Caco-2 (cell line): Measurements from ENCODE around the gene THAP11. TPM values are rescaled to one million over a fixed set of nuclear protein-coding genes. Genes with fewer than 3 reads are reported as not detected.
A peak's percentile ranks its signal among the peaks of the same experiment; 100 is the strongest.

Experiments
- BruUV-seq: library from RNA; stranded (reverse); fragments of 400-500 nt; replicated peaks from 2 replicates; lab custom pipeline; 2021; lab: Mats Ljungman, UMichigan
- CTCF ChIA-PET: fragments of 300-600 bp; sonication (Branson Sonifier 250); formaldehyde crosslinking; loops from one replicate; lab custom pipeline; 2022; ENCODE audit warnings: antibody characterized with exemption; lab: Charles Lee
- POLR2A ChIA-PET: fragments of 300-600 bp; sonication (Branson Sonifier 250); formaldehyde crosslinking; loops from one replicate; lab custom pipeline; 2022; ENCODE audit warnings: antibody characterized with exemption; lab: Charles Lee
- DNase-seq, 2 experiments: peaks; one replicate each; pipeline versions ENCODE4 v3.0.0 to v3.0.0-alpha.2; 2020 to 2022
- H3K27me3 ChIP-seq: replicated peaks from 2 replicates; pipeline ENCODE4 v1.6.0; 2011; ENCODE audit warnings: low read length; ENCODE audit not compliant: control insufficient read depth, insufficient read depth
- H3K36me3 ChIP-seq: 2 replicates; pipeline ENCODE4 v1.5.1; 2011; ENCODE audit warnings: low read length; ENCODE audit not compliant: control insufficient read depth, insufficient read depth
- H3K4me1 ChIP-seq: fragments of 250-450 bp; sonication (Bioruptor Pico); 2 replicates; pipeline ENCODE4 v1.5.1; 2020; ENCODE audit warnings: mild to moderate bottlenecking
- H3K4me3 ChIP-seq: 2 replicates; pipeline ENCODE4 v1.5.1; 2011; ENCODE audit warnings: low read depth, mild to moderate bottlenecking, control low read depth, low read length
- H3K9me3 ChIP-seq: fragments of 250-450 bp; sonication (Bioruptor Pico); 2 replicates; pipeline ENCODE4 v1.5.1; 2020; ENCODE audit warnings: mild to moderate bottlenecking, moderate library complexity
- H3K27ac Mint-ChIP-seq: one replicate; pipeline ENCODE4 v1.8.0; 2022; ENCODE audit warnings: mixed read lengths; ENCODE audit not compliant: unreplicated experiment
- H3K27me3 Mint-ChIP-seq: one replicate; pipeline ENCODE4 v1.8.0; 2022; ENCODE audit warnings: mixed read lengths; ENCODE audit not compliant: insufficient read depth, unreplicated experiment
- H3K36me3 Mint-ChIP-seq: one replicate; pipeline ENCODE4 v1.8.0; 2022; ENCODE audit warnings: mild to moderate bottlenecking, mixed read lengths; ENCODE audit not compliant: insufficient read depth, unreplicated experiment
- H3K4me1 Mint-ChIP-seq: one replicate; pipeline ENCODE4 v1.8.0; 2022; ENCODE audit warnings: low read depth, mixed read lengths; ENCODE audit not compliant: unreplicated experiment
- H3K4me3 Mint-ChIP-seq: one replicate; pipeline ENCODE4 v1.8.0; 2022; ENCODE audit warnings: mild to moderate bottlenecking, moderate library complexity, mixed read lengths; ENCODE audit not compliant: unreplicated experiment
- H3K9me3 Mint-ChIP-seq: one replicate; pipeline ENCODE4 v1.8.0; 2022; ENCODE audit warnings: mixed read lengths; ENCODE audit not compliant: unreplicated experiment
- intact Hi-C: fragments of 100-400 bp; cut with micrococcal nuclease; formaldehyde crosslinking; loops from one replicate; pipeline ENCODE4 v1.10.0; 2022; ENCODE audit not compliant: unreplicated experiment
- total RNA-seq: library from RNA; stranded (reverse); gene quantifications from 2 replicates; pipeline ENCODE4 v1.2.3, GENCODE V29; 2022
- TF ChIP-seq, protein P1 (sequence below), 2 experiments: fragments of 200-600 bp in 1 of 2; IDR thresholded peaks; 1 replicate in 1 of 2; 2 replicates in 1 of 2; pipeline versions ENCODE4 v1.5.1 to v1.8.0; 2011 to 2022; ENCODE audit warnings: antibody characterized with exemption in 1 of 2, control low read depth in 1 of 2, inconsistent platforms in 1 of 2, low read depth in 1 of 2, low read length in 1 of 2, mild to moderate bottlenecking in 1 of 2, moderate library complexity in 1 of 2; ENCODE audit not compliant: insufficient read depth in 1 of 2, severe bottlenecking in 1 of 2, unreplicated experiment in 1 of 2

THAP11 gene
- total RNA-seq, 1 experiment from 2014 or later = 46.8 TPM

DNA sequence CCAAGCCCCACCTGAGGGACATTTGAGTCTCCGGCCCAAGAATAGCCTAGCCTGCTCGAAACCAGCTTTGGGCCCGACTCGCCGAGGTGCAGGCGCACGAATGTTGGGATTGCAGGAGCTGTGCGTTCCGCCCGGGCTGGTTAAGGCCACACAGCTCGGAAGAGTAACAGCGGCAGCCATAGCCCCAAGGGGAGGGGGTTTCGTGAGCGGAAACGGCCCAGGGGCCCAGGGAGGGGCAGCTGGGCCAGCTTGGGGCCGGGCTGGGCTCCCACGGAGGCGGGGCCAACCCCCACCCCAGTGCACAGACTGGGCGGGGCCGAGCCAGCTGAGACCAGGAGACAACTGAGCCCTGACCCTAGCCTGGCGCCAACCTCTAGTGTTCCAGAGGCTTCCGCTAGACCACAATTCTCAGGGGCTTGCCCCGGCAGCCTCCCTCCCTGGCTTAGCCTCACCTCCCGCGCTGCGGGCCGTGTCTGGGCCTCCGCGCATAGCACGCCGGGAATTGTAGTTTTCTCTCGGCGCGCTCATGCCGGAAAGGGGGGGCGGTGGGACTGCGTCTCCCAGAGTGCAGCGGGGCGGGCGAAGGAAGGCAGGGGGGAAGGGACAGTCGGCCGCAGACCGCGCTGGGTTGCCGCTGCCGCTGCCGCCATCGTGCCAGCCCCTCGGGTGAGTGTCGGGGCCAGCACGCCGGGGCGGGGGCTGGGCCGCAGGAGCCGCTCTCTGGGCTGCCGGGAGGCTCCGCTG lies 4.4 kb downstream of the THAP11 start, which contains the start of gene NUTF2:
Gene NUTF2 (plus strand): TSS at position 614 of the 744 bp plus-strand sequence. CDS start 18,198 bp downstream, outside the sequence.
- peaks cover 17% of the 10 kb centered on the region for H3K4me1 Mint-ChIP-seq

DNA sequence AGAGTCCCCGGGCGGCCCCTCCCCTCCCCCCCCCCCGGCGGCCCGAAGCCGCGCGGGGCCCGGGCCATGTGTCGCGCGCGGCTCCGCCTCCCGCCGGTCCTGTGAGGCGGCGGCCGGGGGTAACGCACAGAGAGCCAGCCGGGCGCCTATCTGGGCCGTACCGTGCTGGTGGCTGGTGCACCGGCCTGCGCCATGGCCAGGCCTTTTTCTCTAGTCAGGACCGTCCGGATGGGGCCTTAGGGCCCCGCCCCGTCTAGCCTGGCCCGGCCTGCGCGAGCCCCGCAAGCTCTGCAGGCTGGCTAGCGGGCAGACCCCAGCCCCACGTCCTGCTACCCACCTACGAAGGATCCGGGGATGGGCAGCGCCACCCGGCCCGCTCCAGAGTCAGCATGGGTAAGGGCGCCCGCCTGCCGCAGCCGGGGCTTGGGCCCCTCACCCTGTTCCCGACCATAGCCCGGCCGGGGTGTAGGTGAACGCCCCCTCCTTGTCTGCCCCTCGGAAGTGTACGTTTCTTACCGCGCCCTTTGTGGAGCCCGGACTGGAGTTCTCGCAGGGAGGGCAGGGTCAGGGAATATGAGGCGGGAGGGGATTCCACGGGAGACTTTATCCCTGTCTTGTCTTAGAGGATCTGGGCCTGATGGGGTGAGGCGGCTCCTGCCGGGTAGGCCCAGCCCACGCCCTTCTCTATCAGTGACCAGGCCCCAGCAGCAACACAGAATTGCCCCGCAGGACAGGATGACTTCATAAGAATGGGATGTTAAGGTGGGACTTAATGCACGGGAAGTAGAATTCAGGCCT lies 5.1 kb downstream of the THAP11 start, which contains the start of gene CENPT:
Gene CENPT (minus strand): TSS at position 630 of the 798 bp plus-strand sequence. CDS start 13,834 bp downstream, outside the sequence.
- intact Hi-C loops = loop anchor here (2.0 kb wide), 3 partner anchors 18 to 40 kb away; partner anchors contain the start of genes EDC4, RANBP10 and TSNAXIP1
- H3K27me3 Mint-ChIP-seq = no peaks in the 10 kb centered on the region
- peaks cover 32% of the 10 kb centered on the region for H3K4me1 ChIP-seq
- no peaks in the 10 kb centered on the region for H3K9me3 ChIP-seq
- peak within 1 kb of the TSS; percentile 93 for H3K27ac Mint-ChIP-seq
- CTCF ChIA-PET = interaction anchor here (0.5 to 3.2 kb wide), 4 partner anchors 14 to 285 kb away, joined by 3 to 18 read pairs (median 8); partner anchors contain the start of gene CTCF
- peak; percentile 66 to 71 for DNase-seq
- H3K27me3 ChIP-seq = no peaks in the 10 kb centered on the region
- H3K4me1 Mint-ChIP-seq = peaks cover 17% of the 10 kb centered on the region
- TF ChIP-seq, protein P1, sequence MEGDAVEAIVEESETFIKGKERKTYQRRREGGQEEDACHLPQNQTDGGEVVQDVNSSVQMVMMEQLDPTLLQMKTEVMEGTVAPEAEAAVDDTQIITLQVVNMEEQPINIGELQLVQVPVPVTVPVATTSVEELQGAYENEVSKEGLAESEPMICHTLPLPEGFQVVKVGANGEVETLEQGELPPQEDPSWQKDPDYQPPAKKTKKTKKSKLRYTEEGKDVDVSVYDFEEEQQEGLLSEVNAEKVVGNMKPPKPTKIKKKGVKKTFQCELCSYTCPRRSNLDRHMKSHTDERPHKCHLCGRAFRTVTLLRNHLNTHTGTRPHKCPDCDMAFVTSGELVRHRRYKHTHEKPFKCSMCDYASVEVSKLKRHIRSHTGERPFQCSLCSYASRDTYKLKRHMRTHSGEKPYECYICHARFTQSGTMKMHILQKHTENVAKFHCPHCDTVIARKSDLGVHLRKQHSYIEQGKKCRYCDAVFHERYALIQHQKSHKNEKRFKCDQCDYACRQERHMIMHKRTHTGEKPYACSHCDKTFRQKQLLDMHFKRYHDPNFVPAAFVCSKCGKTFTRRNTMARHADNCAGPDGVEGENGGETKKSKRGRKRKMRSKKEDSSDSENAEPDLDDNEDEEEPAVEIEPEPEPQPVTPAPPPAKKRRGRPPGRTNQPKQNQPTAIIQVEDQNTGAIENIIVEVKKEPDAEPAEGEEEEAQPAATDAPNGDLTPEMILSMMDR (IDR thresholded peaks at IDR 0.05; ENCODE audit: insufficient read depth in 1 of 2, low read depth in 1 of 2, low read length in 1 of 2, severe bottlenecking in 1 of 2, unreplicated experiment in 1 of 2) = no peak
- POLR2A ChIA-PET = interaction anchor here (0.6 to 1.9 kb wide), 3 partner anchors 13 to 41 kb away, joined by 3 to 9 read pairs (median 3); partner anchors contain the start of genes RANBP10 and TSNAXIP1
- H3K9me3 Mint-ChIP-seq = no peaks in the 10 kb centered on the region
- BruUV-seq = TSS peak; percentile 16
- H3K4me3 ChIP-seq = peak within 1 kb of the TSS; percentile 98
- H3K36me3 Mint-ChIP-seq = peaks cover 53% of the 10 kb centered on the region
- H3K4me3 Mint-ChIP-seq = peak within 1 kb of the TSS; percentile 75
- H3K36me3 ChIP-seq = no peaks in the 10 kb centered on the region; the same call in none of the 2 replicates

More for the DNA sequence above, 4.4 kb downstream of the THAP11 start, which contains the start of gene NUTF2:
- no TSS peak for BruUV-seq
- peak within 1 kb of the TSS; percentile 75 for H3K4me3 Mint-ChIP-seq
- TF ChIP-seq, protein P1 (IDR thresholded peaks at IDR 0.05; ENCODE audit: insufficient read depth in 1 of 2, low read depth in 1 of 2, low read length in 1 of 2, severe bottlenecking in 1 of 2, unreplicated experiment in 1 of 2) = no peak
- DNase-seq = peak; percentile 99
- peaks cover 33% of the 10 kb centered on the region for H3K4me1 ChIP-seq
- H3K27me3 Mint-ChIP-seq = no peaks in the 10 kb centered on the region
- intact Hi-C loops = loop anchor here (1.0 to 2.0 kb wide), 6 partner anchors 11 to 89 kb away; partner anchors contain the start of genes EDC4, PSKH1, RANBP10 and TSNAXIP1
- H3K9me3 Mint-ChIP-seq = no peaks in the 10 kb centered on the region
- H3K9me3 ChIP-seq = no peaks in the 10 kb centered on the region
- no peaks in the 10 kb centered on the region; the same call in none of the 2 replicates for H3K36me3 ChIP-seq
- peaks cover 59% of the 10 kb centered on the region for H3K36me3 Mint-ChIP-seq
- CTCF ChIA-PET = interaction anchor here (0.7 to 3.2 kb wide), 7 partner anchors 9 to 37 kb away, joined by 3 to 18 read pairs (median 7); no protein-coding TSS in a partner anchor
- peak within 1 kb of the TSS; percentile 98 for H3K4me3 ChIP-seq
- POLR2A ChIA-PET = interaction anchor here (0.6 to 1.9 kb wide), 11 partner anchors 11 to 1286 kb away, joined by 3 to 9 read pairs (median 3); partner anchors contain the start of genes RANBP10 and TSNAXIP1
- peak within 1 kb of the TSS; percentile 93 for H3K27ac Mint-ChIP-seq
- H3K27me3 ChIP-seq = no peaks in the 10 kb centered on the region
